Activated CD4-positive, alpha-beta T cell treated with anti-CD3 and anti-CD28 coated beads for 4 hours (primary cell): ENCODE data around the gene IPO13.

ENCODE experiments used
- DNase-seq, 2 donors: peaks; one replicate each; pipeline ENCODE4 v3.0.0-alpha.2; 2020

The IPO13 gene

GRCh38 chr1:43951021-43951985 is 4.6 kb downstream of the IPO13 start:
- DNase-seq = no peak

DNA sequence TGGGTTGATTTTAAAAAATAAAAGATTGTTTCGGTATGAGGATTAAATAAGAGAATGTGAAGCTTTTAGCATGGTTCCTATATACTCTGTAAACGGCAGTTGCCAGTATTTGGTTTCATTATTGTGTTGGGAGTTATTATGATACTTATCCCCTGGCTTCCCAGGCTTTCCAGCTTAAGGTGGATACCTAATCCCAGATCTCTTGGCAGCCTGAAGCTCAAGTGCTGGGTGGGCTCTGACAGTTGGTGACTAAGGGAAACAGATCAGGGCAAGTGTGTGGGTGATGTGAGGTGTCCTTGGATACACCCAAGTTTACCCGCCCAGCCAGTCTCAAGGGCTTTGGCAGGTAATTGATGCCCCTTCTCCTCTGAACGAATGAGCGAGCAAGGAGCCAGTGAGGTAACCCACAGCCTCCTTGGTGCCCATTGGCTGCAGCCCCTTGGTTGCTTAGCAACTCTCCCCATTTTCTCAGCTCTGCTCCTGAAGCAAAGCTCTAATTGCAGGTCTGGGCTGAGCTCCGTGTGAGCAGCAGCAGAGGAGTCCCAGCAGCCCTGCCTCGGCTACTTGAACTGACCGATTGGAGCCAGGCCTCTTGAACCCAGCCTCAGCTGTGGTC is 6.1 kb downstream of the IPO13 start:
- no peak for DNase-seq

DNA sequence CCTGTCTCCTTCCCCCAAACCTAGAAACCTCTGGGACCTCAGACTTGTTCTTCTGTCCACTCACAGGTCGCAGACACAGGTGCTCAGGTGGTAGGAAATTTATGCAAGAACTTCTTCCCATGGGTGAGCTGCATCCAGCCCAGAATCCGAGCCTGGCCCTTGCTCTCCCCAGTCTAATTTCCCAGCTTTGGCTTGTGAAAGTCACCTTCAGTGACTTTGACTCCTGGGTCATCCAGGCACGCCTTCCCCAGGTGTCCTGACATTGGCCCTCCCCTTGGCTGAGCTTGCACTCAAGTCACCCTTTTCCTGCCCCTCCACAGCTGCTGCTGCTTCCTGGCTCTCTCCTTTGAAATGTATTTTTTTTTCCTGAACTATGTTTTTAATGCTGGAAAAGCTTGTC is 6.6 kb downstream of the IPO13 start:
- no peak for DNase-seq

GRCh38 chr1:43954036-43954435 is 7.3 kb downstream of the IPO13 start:
- DNase-seq = no peak

DNA sequence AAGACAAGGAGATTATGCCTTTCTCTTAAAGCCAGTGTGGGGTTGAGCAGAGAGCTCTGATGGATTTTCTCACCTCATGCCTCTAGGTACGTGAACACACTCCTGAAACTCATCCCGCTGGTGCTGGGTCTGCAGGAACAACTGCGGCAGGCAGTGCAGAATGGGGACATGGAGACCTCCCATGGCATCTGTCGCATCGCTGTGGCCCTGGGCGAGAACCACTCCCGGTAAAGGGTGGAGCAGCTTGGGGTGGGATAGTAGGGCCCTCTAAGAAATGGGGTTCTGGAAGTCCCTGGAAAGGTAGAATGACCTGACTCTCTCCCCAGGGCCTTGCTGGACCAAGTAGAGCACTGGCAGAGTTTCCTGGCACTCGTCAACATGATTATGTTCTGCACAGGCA is 9.5 kb downstream of the IPO13 start:
- DNase-seq = no peak

- DNase-seq = no peak
Measured at GRCh38 chr1:43957407-43958040, 10.8 kb downstream of the IPO13 start.

GRCh38 chr1:43958351-43959255 is 11.9 kb downstream of the IPO13 start:
- DNase-seq = no peak

- DNase-seq = no peak
Measured at GRCh38 chr1:43960798-43961197, 14.0 kb downstream of the IPO13 start.

GRCh38 chr1:43961692-43962091 is 14.9 kb downstream of the IPO13 start:
- no peak for DNase-seq

DNA sequence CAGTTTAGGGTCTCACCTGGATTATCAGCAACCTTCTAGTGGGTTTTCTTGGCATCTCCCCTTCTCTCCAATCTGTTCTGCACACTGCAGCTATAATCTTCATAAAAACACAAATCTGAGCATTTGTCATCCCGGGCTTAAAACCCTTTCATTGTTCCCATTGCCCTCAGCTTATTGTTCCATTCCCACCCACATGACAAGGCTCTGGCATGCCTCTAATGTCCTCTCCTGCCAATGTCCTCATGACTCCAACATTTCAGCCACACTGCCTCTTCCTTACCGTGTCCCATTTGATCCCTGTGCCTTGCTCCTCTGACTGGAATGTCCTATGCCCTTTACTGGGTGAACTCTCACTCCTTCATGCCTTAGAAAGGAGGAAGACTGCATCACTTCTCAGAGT is 15.6 kb downstream of the IPO13 start:
- no peak for DNase-seq

DNA sequence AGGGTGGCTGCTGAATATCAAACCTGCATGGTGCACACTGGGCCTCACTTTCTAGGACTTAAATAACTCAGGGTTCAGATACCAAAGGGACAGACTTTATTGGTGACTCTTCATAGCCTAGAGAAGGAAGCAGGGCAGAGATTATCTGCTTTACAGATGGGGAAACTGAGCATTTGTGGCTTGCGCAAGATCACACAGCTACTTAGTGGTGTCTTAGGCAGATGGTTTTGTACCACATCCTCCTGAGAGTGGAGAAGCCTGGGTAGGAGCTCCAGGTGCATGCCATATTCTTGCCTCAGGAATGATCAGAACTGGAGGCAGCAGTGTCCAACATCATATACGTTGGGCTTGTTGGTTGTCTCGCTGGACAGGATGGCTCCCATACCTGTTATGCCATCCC is 16.3 kb downstream of the IPO13 start:
- no peak for DNase-seq

- DNase-seq = no peak
Measured at GRCh38 chr1:43963890-43964289, 17.1 kb downstream of the IPO13 start.

DNA sequence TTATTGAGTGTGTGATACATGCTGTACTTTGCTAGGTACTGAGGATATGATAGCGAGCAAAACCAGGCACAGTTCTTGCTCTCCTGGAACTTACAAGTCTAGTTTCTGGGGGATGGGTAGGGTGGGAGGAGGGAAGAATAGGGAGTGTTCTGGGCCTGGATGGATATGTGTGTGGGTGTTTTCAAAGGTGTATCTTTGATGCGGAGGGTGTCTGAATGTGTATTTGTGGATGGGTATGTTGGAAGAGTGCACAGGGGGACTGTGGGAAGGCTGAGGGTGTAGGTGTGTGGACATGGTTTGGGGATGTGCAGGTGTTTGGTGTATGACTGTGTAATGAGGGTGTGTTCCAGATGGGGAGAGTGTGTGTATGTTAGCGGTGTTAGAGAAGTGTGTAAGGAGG is 18.6 kb downstream of the IPO13 start:
- DNase-seq = no peak

- DNase-seq = no peak
Measured at GRCh38 chr1:43968348-43968948, 21.7 kb downstream of the IPO13 start.

DNA sequence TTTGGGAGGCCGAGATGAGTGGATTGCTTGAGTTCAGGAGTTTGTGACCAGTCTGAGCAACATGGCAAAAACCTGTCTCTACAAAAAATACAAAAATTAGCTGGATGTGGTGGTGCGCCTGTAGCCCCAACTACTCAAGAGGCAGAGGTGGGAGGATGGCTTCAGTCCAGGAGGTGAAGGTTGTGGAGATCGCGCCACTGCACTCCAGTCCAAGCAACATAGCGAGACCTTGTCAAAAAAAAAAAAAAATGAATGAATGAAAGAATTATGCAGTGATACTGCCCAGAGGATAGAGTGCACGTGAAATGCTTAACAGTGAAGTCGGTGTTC is 22.6 kb downstream of the IPO13 start:
- DNase-seq = no peak

DNA sequence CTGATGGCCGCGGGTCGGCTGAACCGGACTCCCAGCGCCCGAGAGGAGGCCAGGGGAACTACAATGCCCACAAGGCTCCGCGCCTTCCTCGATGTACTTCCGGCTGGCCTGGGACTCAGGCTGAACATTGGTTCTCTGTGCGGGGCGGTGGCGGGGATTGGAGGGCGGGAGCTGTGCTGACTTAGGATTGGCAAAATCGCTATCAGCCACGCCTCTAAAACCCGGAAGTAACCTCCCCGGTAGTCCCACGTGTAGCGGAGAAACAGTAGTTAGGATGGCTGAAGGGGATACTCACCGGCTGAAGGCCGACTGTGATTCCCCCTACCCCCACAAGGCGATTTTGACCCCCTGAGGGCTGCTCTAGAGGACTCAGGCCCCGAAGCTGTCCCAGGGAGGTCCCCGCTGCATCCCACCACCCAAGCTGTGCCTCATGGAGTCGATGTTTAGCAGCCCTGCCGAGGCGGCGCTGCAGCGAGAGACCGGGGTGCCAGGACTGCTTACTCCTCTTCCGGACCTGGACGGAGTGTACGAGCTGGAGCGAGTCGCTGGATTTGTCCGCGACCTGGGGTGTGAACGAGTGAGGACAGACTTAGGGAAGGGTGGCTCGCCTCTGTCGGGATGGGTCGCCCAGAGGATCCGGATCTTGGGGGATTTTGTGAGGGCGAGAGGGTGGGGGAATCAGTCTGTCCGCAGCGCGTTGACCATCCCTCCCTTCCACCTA is 23.2 kb downstream of the IPO13 start, which contains the start of gene DPH2:
TSS of gene DPH2 (plus strand) at position 265 of the 721 bp plus-strand sequence. CDS start at position 431, 166 bp downstream.
- DNase-seq = peak; percentile 95 to 96

GRCh38 chr1:43970502-43970901 is 23.8 kb downstream of the IPO13 start:
- DNase-seq = no peak

GRCh38 chr1:43970911-43971310 is 24.2 kb downstream of the IPO13 start:
- DNase-seq = no peak

- DNase-seq = no peak
Measured at GRCh38 chr1:43971336-43971980, 24.7 kb downstream of the IPO13 start.

- DNase-seq = no peak
Measured at GRCh38 chr1:43973981-43974442, 27.3 kb downstream of the IPO13 start.
